K562 (cell line): ENCODE measurements around the gene SEC61A1. TPM values are rescaled to one million over a fixed set of nuclear protein-coding genes. Genes with fewer than 3 reads are reported as not detected.

Experiments used
- ATAC-seq: fragments of 200-7000 bp; cut with Tn5 transposase; 3 replicates; pipeline ENCODE4 v1.9.1; 2020; ENCODE audit warnings: moderate library complexity
- BruUV-seq: library from RNA; stranded (reverse); fragments of 400-500 nt; replicated peaks from 2 replicates; lab custom pipeline; 2021; lab: Mats Ljungman, UMichigan
- CTCF ChIA-PET: fragments of 300-600 bp; formaldehyde crosslinking; extraction: SDS; loops from one replicate; lab custom pipeline; 2021; ENCODE audit warnings: low intra/inter-chr PET ratio; lab: Yijun Ruan, JAX
- POLR2A ChIA-PET: fragments of 300-600, 350-650 bp; sonication (Branson Sonifier 250); formaldehyde crosslinking; extraction: SDS; loops from one replicate; lab custom pipeline; 2021; ENCODE audit warnings: antibody characterized with exemption, inconsistent platforms; lab: Yijun Ruan, JAX
- DNase-seq, 4 experiments: peaks; one replicate each; pipeline versions ENCODE4 v3.0.0 to v3.0.0-alpha.2; 2011 to 2018; ENCODE audit warnings: low spot score in 3 of 4, mixed read lengths in 3 of 4; ENCODE audit errors: extremely low read depth in 1 of 4
- FAIRE-seq: peaks from 2 replicates; lab custom pipeline; 2011; peaks lifted over from hg19 to GRCh38; lab: Jason Lieb, UNC
- H2AFZ ChIP-seq: 2 replicates; pipeline ENCODE4 v1.6.0; 2011; ENCODE audit warnings: low read depth, low read length, control low read depth, inconsistent platforms
- H3K27ac ChIP-seq: fragments of 200-600 bp; 3 replicates; pipeline ENCODE4 v1.8.0; 2011; ENCODE audit warnings: low read depth, mild to moderate bottlenecking, control low read depth, inconsistent platforms, low read length, moderate library complexity, mixed read lengths; ENCODE audit errors: extremely low read depth
- H3K27me3 ChIP-seq, 2 experiments: fragments of 300-600 bp in 1 of 2; 2 replicates in 1 of 2; 3 replicates in 1 of 2; pipeline versions ENCODE4 v1.6.0 to v1.8.0; 2011; ENCODE audit warnings: inconsistent platforms in 2 of 2, low read length in 2 of 2, mild to moderate bottlenecking in 1 of 2, mixed read lengths in 1 of 2, moderate library complexity in 1 of 2; ENCODE audit not compliant: control insufficient read depth in 2 of 2, insufficient read depth in 2 of 2
- H3K36me3 ChIP-seq: fragments of 300-600 bp; 3 replicates; pipeline ENCODE4 v1.8.0; 2011; ENCODE audit warnings: mild to moderate bottlenecking, low read length, inconsistent platforms; ENCODE audit not compliant: control insufficient read depth, insufficient read depth
- H3K4me1 ChIP-seq, 2 experiments: fragments of 200-600 bp in 1 of 2; replicated peaks in 1 of 2; 2 replicates in 1 of 2; 3 replicates in 1 of 2; pipeline versions ENCODE4 v1.5.1 to v1.8.0; 2011; ENCODE audit warnings: inconsistent platforms in 2 of 2, low read length in 2 of 2, mild to moderate bottlenecking in 1 of 2, mixed read lengths in 1 of 2, moderate library complexity in 1 of 2; ENCODE audit not compliant: control insufficient read depth in 2 of 2, insufficient read depth in 2 of 2
- H3K4me2 ChIP-seq: 2 replicates; pipeline ENCODE4 v1.6.1; 2011; ENCODE audit warnings: low read length, control low read depth, inconsistent platforms, mixed read lengths; ENCODE audit not compliant: insufficient read depth
- H3K4me3 ChIP-seq: fragments of 200-600 bp; sonication (generic), shearing (Covaris generic); 2 replicates; pipeline ENCODE4 v1.5.1; 2016; ENCODE audit warnings: control low read depth, inconsistent platforms
- H3K79me2 ChIP-seq: fragments of 200-600 bp; 3 replicates; pipeline ENCODE4 v1.8.0; 2011; ENCODE audit warnings: low read length, inconsistent platforms; ENCODE audit not compliant: control insufficient read depth, insufficient read depth
- H3K9ac ChIP-seq, 2 experiments: 2 replicates each; pipeline versions ENCODE4 v1.6.0 to v1.6.1; 2011; ENCODE audit warnings: low read depth in 2 of 2, low read length in 2 of 2, control low read depth in 1 of 2, inconsistent platforms in 1 of 2, mild to moderate bottlenecking in 1 of 2, mixed read lengths in 1 of 2; ENCODE audit not compliant: insufficient read depth in 1 of 2
- H3K9me1 ChIP-seq: one replicate; pipeline ENCODE4 v1.6.0; 2011; ENCODE audit warnings: inconsistent platforms, mild to moderate bottlenecking, low read length, moderate library complexity; ENCODE audit not compliant: control insufficient read depth, insufficient read depth
- H3K9me3 ChIP-seq: replicated peaks from 2 replicates; pipeline ENCODE4 v1.5.1; 2011; ENCODE audit warnings: low read depth, low read length, inconsistent platforms; ENCODE audit not compliant: control insufficient read depth, insufficient read depth
- H4K20me1 ChIP-seq: replicated peaks from 2 replicates; pipeline ENCODE4 v1.6.1; 2011; ENCODE audit warnings: low read length, inconsistent platforms, mixed read lengths; ENCODE audit not compliant: control insufficient read depth, insufficient read depth
- BMI1 ChIP-seq: fragments of 150-350 bp; IDR thresholded peaks from 2 replicates; pipeline ENCODE4 v1.6.1; 2014; ENCODE audit warnings: low read length
- ETS1 ChIP-seq: conservative IDR thresholded peaks from 2 replicates; pipeline ENCODE4 v1.6.1; 2011; ENCODE audit warnings: low read depth, mild to moderate bottlenecking, low read length; ENCODE audit not compliant: control insufficient read depth
- FOXJ2 ChIP-seq: fragments of 200-800 bp; sonication (Bioruptor generic); IDR thresholded peaks from 2 replicates; pipeline ENCODE4 v1.6.1; 2016; ENCODE audit warnings: missing genetic modification characterization, missing compliant biosample characterization
- FOXJ3 ChIP-seq: sonication (generic); formaldehyde crosslinking; IDR thresholded peaks from 2 replicates; pipeline ENCODE4 v1.4.0; 2020; ENCODE audit warnings: mild to moderate bottlenecking, missing genetic modification reagents
- GTF2E2 ChIP-seq: fragments of 200-800 bp; sonication (Bioruptor generic); IDR thresholded peaks from 2 replicates; pipeline ENCODE4 v1.6.1; 2016; ENCODE audit warnings: missing genetic modification characterization, missing compliant biosample characterization
- HDAC3 ChIP-seq: fragments of 450-650 bp; IDR thresholded peaks from 2 replicates; pipeline ENCODE4 v1.6.1; 2018; ENCODE audit warnings: borderline replicate concordance, mild to moderate bottlenecking, moderate library complexity; ENCODE audit not compliant: partially characterized antibody
- LEF1 ChIP-seq: fragments of 450-650 bp; IDR thresholded peaks from 2 replicates; pipeline ENCODE4 v1.6.1; 2016; ENCODE audit warnings: mild to moderate bottlenecking
- NFXL1 ChIP-seq: fragments of 450-650 bp; formaldehyde crosslinking; IDR thresholded peaks from 2 replicates; pipeline ENCODE4 v1.4.0; 2021; ENCODE audit warnings: mild to moderate bottlenecking
- POLR2A ChIP-seq: fragments of 450-650 bp; conservative IDR thresholded peaks from 2 replicates; pipeline ENCODE4 v1.6.1; 2016
- RBFOX2 ChIP-seq: fragments of 200-400 bp; formaldehyde crosslinking; IDR thresholded peaks from 2 replicates; pipeline ENCODE4 v1.6.1; 2017; ENCODE audit warnings: low read depth, mild to moderate bottlenecking, low read length, moderate library complexity
- RHOXF2B ChIP-seq: fragments of 250-450 bp; sonication (Bioruptor Pico); conservative IDR thresholded peaks from 2 replicates; pipeline ENCODE4 v1.5.1; 2021
- RREB1 ChIP-seq: fragments of 250-450 bp; sonication (Bioruptor Pico); IDR thresholded peaks from 2 replicates; pipeline ENCODE4 v1.4.0; 2020
- ZBTB26 ChIP-seq: fragments of 450-650 bp; formaldehyde crosslinking; IDR thresholded peaks from 2 replicates; pipeline ENCODE4 v1.4.0; 2022; ENCODE audit warnings: missing genetic modification characterization
- ZC3H4 ChIP-seq: sonication (generic); formaldehyde crosslinking; IDR thresholded peaks from 2 replicates; pipeline ENCODE4 v1.9.0; 2021; ENCODE audit warnings: missing genetic modification reagents, borderline replicate concordance
- ZNF24 ChIP-seq: fragments of 450-650 bp; IDR thresholded peaks from 2 replicates; pipeline ENCODE4 v1.6.1; 2016
- ZNF444 ChIP-seq: fragments of 250-450 bp; sonication (Bioruptor Pico); IDR thresholded peaks from 2 replicates; pipeline ENCODE4 v1.4.0; 2020; ENCODE audit warnings: mild to moderate bottlenecking, moderate library complexity
- WGBS: fragments of 100-300 bp; shearing (Covaris generic); methylation state at CpG from one replicate; pipeline ENCODE4 v1.1.6; 2016; ENCODE audit warnings: low coverage, mixed read lengths; ENCODE audit not compliant: insufficient coverage; ENCODE audit errors: missing lambda C conversion rate; 5-methylcytosine and 5-hydroxymethylcytosine counted together
- in situ Hi-C: fragments of 300-500 bp; cut with MboI; formaldehyde crosslinking; loops from 4 replicates; pipeline ENCODE4 v1.15.0; 2018; ENCODE audit warnings: inconsistent platforms, mixed read lengths
- intact Hi-C: fragments of 100-400 bp; cut with micrococcal nuclease; formaldehyde crosslinking; loops from 2 replicates; pipeline ENCODE4 v1.14.2; 2022
- polyA plus RNA-seq, 8 experiments: library from polyadenylated mRNA; depleted of rRNA in 4 of 8; stranded (reverse) in 5 of 8; unstranded in 3 of 8; fragments of >200 nt; fragmentation: Nextera tagmentation in 2 of 8; fragmentation: Illumina TruSeq in 1 of 8; extraction: Ambion mirVana in 2 of 8; extraction: Trizol in 1 of 8; gene quantifications; 2 replicates each; pipeline versions ENCODE4 v1.2.1 to v1.2.3, GENCODE V29; 2011 to 2014; ENCODE audit warnings: inconsistent platforms in 1 of 8, missing spikeins in 1 of 8
- total RNA-seq, 7 experiments: library from RNA; depleted of rRNA in 6 of 7; stranded (reverse); fragments of >200 nt in 6 of 7; fragmentation: Illumina TruSeq in 2 of 7; extraction: Trizol in 2 of 7; gene quantifications; 2 replicates each; pipeline versions ENCODE4 v1.2.1 to v1.2.3, GENCODE V29; 2011 to 2021; ENCODE audit warnings: low replicate concordance in 1 of 7

SEC61A1 gene
- total and polyA plus RNA-seq, 9 of the 15 experiments (the other 6 are each of a cell fraction or from before 2014, with no cell fraction given) = 1.9 to 140 (median 79.1) TPM

GRCh38 chr3:128041344-128041743, 10.9 kb upstream of the SEC61A1 start (continued):
- TF ChIP-seq RREB1 (no peak), BMI1 (no peak), ZNF444 (CRISPR knock-in tag) (no peak), POLR2A (no peak)

DNA sequence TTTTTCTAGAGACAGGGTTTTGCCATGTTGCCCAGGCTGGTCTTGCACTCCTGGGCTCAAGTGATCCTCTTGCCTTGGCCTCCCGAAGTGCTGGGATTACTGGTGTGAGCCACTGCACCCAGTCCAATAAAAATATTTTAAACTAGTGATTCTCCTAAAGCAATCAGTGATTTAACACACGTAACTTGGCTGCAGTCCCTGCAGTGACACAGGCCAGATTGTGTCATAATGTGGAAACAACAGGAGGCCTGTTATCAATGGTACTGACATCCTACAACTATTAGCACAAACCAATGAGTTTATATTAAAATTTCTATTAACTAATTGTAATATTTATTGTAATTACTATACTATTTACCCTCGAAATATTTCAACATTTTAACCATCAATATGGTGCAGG, 1.6 kb upstream of the SEC61A1 start:
- intact Hi-C loops = no loop called here
- Histone ChIP-seq H3K79me2 (peaks cover 43% of the 10 kb centered on the region), H3K9me1 (no peaks in the 10 kb centered on the region), H3K4me1 (peaks cover 0 to 21% of the 10 kb centered on the region in 2 experiments; a peak in 2 of 5 replicates), H4K20me1 (0 out of 2 replicates have a peak, but pooled peaks cover 11% of the 10 kb centered on the region), H3K9me3 (no peaks in the 10 kb centered on the region), H3K36me3 (peaks cover 29% of the 10 kb centered on the region), H3K4me2 (no peak overlapping the region), H3K27ac (no peak overlapping the region), H3K27me3 (peaks cover 5 to 9% of the 10 kb centered on the region in 2 experiments; a peak in 4 of 5 replicates), H2AFZ (no peak overlapping the region), H3K4me3 (no peak overlapping the region), H3K9ac (no peak overlapping the region)
- ChIA-PET POLR2A (interaction anchor here (2.6 kb wide), 1 partner anchor 15 kb away, joined by 7 read pairs; no protein-coding TSS in a partner anchor), CTCF (no interaction called here)
- no TSS peak for BruUV-seq
- WGBS = 35% methylated on average over 3 of the region's 3 CpGs
- ATAC-seq (no peak), DNase-seq (no peak), FAIRE-seq (no peak)
- in situ Hi-C loops = no loop called here
- TF ChIP-seq FOXJ3 (CRISPR knock-in tag) = no peak
- no peak for TF ChIP-seq BMI1
- TF ChIP-seq LEF1 = no peak
- no peak for TF ChIP-seq GTF2E2 (tag)
- no peak for TF ChIP-seq RHOXF2B (CRISPR knock-in tag)
- TF ChIP-seq FOXJ2 (tag) = no peak
- no peak for TF ChIP-seq HDAC3
- no peak for TF ChIP-seq ZNF24
- TF ChIP-seq RBFOX2 = no peak
- TF ChIP-seq ZBTB26 = no peak
- TF ChIP-seq ETS1 = no peak
- no peak for TF ChIP-seq ZC3H4 (CRISPR knock-in tag)
- no peak for TF ChIP-seq NFXL1 (CRISPR knock-in tag)
